Stimulated activated CD8-positive, alpha-beta memory T cell treated with anti-CD3 and anti-CD28 coated beads, Interleukin-15, amount 100 ng/mL, for 1 hour (primary cell): ENCODE results near the gene SLC17A1.

ENCODE experiments used
- DNase-seq: peaks from one replicate; pipeline ENCODE4 v3.0.0-alpha.2; 2020; ENCODE audit warnings: low read depth

The SLC17A1 gene, protein sequence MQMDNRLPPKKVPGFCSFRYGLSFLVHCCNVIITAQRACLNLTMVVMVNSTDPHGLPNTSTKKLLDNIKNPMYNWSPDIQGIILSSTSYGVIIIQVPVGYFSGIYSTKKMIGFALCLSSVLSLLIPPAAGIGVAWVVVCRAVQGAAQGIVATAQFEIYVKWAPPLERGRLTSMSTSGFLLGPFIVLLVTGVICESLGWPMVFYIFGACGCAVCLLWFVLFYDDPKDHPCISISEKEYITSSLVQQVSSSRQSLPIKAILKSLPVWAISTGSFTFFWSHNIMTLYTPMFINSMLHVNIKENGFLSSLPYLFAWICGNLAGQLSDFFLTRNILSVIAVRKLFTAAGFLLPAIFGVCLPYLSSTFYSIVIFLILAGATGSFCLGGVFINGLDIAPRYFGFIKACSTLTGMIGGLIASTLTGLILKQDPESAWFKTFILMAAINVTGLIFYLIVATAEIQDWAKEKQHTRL

DNA sequence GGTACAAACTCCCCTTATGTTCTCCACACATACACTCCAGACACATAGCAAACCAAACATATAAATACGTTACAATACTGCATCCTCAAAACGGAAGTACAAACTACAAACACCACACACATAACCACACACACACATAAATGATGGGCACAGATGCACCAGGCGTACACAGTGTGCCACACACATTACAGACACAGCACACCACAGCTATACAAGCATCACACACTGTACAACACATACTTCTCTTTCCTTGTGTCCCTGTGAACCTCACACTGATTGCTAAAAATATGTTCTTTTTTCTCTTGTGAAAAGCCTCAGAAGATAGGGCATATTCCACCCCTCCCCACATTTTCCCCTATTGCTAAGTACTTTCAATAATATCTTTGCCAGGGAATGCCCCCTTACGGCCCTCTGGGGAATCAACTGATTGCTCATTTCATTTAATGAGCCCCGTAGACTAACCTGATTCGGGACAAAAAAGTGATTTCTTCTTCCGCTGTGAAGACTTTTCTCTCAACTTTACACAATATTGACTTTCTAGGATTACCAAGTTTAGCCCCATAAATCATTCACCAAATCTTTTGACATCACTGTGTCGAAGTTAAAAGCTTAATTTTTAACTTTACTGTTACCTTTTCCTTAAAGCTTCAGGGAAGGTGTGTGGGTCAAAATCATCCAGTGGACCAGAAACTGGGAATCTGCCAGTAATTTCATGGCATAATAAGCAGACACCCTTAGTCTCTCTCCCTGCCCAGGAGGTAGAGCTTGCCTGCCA, at the start of gene SLC17A1:
SLC17A1 (minus strand) TSS at position 521 of the 775 bp plus-strand sequence. CDS start 1,495 bp downstream, outside the sequence.
- no peak for DNase-seq

- DNase-seq: no peak
Observed at GRCh38 chr6:25880601-25881000, 48.7 kb upstream of the SLC17A1 start.

GRCh38 chr6:25878721-25879322, 47.0 kb upstream of the SLC17A1 start:
- no peak for DNase-seq

DNA sequence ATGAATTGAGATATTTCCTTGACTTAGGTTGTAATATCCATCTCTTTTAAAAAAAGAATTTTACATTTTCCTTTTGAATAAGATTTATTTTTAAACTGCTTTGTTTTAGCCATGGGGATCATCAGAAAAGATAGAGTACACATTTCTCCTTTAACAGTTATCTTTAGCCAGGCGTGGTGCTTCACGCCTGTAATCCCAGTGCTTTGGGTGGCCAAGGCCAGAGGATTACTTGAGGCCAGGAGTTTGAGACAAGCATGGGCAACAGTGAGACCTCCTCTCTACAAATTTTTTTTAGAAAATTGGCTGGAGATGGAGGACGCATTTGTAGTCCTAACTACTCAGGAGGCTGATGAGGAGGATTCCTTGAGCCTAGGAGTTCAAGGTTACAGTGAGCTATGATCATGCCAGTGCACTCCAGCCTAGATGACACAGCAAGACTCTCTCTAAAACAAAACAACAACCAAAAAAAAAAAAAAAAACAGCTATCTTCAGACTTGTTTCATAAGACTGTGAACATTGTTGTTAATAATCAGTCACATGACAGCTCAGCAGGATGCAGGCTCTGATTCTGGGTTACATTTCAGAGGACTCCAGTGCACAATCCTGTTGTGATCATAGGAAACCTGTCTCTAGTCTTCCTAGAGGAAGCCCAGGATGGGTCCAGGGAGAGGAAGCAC, 44.2 kb upstream of the SLC17A1 start:
- no peak for DNase-seq

DNA sequence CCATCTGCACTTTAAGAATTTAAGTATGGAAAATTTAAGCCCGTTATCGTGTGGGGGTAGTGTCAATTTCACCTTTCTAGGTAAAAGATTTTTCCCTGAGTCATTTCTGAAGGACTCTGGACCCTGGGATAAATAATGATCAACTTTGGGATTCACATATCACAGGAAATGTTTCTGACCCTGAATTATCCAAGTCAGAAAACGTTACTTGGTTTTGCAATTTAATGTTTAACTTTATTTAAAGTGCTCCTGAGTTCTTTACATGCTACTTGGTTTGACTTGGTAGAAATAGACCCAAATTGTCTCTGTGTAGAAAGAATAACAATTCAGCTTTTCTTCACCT, 43.7 kb upstream of the SLC17A1 start:
- no peak for DNase-seq

DNA sequence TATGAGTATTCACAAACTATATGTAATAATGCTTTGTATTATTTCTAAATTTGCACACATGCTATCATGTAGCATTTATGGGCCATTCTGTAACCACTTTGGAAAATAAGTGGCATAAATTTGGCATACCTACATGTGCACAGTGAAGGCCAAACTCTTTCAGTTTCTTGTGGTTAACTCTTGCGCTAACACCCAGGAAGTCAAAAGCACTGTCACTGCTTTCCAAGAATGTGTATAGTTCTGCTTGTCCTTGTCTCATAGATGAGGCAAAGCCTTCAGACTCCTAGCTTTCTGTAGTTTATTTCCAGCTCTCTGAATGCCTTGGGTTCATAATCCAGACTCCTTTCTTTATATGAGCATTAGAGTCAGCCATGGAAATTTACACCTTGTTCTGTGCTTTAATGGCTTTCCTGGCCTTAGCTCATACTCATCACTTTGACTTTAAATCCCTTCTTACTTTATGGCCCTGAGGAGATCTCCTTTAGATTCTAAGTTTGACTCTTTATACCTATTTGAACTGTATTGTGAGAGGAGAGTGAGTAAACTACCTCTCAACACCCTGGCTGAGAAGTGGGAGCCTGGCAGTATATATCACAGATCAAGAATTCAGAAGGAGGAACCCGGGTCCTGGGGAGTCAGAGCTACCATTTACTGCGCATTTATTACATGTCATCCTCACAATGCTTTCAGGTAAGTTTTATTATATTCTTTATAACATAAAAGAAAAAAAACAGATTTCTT, 43.1 kb upstream of the SLC17A1 start:
- DNase-seq: no peak

- no peak for DNase-seq
Observed at GRCh38 chr6:25874118-25874517, 42.3 kb upstream of the SLC17A1 start, which contains the start of gene SLC17A3. SLC17A3 (minus strand) TSS chr6:25874243; CDS start chr6:25868387, 5,856 bp downstream.

DNA sequence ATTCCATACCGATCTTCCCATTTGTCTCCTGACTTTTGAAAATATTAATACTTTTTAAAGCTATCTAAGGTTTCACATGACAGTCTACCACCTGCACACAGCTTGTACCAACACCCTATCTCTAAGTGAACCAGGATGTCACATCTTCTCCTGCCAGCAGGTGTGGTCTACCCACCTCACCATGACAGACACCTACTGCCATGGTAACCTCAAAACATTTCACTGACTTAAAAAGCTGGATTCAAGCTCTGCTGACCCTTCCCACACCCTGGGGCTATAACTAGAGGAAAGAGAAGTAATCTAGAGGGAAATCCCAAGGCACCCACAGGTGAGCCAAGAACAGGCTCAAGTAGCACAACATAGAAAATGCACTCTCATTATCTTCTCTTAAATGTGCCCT, 41.0 kb upstream of the SLC17A1 start:
- no peak for DNase-seq

GRCh38 chr6:25869840-25870239, 38.0 kb upstream of the SLC17A1 start:
- no peak for DNase-seq

GRCh38 chr6:25868436-25869183, 36.8 kb upstream of the SLC17A1 start:
- no peak for DNase-seq

GRCh38 chr6:25866011-25866410, 34.2 kb upstream of the SLC17A1 start:
- no peak for DNase-seq

GRCh38 chr6:25863360-25863759, 31.5 kb upstream of the SLC17A1 start:
- DNase-seq: no peak

DNA sequence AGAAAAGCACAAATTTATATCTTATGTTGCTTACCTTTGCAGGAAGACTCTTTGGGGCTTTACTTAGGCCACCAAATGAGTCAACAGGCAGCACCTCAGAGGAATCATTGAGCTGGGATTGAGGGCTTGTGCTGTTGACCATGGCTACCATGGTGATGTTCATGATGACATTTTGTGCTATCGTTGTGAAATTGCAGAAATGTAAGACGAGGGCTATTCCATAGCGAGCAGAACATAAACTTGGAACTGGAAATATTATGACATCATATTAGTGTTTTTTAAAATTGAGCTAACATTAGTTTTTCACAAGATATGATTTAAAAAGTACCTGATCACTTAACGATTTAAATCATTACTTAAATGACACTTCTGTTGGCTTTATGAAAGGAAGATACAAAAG, 30.3 kb upstream of the SLC17A1 start:
- no peak for DNase-seq

DNA sequence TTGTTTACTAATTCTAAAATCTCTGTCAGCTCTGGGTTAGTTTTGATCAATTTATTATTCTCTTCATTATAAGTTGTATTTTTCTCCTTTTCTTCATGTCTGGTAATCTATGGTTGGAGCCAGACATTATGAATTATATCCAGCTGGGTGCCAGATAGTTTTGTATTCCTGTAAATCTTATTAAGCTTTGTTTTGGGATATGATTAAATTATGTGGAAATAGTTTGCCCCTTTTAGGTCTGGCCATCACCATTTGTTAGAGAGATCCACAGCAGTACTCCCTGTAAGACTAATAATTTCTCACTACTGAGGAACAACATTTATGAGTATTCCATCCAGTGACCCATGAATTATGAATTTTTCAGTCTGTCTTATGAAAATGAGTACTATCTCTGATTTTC, 20.9 kb upstream of the SLC17A1 start:
- DNase-seq: no peak

DNA sequence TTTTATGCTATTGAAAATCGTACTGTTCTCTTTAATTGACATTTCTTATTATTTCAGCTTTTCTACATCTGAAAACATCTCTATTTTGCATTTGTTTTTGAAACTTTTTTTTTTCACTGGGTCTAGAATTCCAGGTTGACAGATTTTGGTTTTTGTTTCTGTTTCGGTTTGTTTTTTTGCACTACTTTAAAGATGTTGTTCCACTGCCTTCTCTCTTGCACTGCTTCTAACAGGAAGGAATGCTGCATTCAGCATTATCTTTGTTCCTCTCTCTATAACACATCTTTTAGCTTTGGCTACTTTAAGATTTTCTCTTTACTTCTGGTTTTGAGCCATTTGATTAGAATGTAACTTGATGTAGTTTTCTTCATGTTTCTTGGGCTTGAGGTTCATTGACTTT, 20.1 kb upstream of the SLC17A1 start:
- no peak for DNase-seq

DNA sequence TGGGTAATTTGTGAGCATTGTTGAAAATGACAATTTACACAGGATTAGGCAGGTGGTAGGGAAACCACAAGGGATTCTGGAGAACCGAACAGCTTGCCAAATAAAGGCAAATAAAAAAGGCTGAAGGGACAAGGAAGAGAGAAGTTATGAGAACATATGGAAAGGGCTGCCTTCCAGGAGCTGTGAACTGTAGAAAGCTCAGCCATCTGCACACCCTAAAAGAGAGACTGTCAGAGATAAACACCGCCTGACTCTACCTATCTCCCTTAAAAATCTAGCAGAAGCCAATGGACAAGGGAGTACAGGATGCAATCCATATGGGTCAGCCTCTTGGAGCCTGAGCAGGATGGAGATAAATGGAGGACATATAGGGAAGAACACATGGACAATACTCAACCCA, 12.7 kb upstream of the SLC17A1 start:
- DNase-seq: no peak

DNA sequence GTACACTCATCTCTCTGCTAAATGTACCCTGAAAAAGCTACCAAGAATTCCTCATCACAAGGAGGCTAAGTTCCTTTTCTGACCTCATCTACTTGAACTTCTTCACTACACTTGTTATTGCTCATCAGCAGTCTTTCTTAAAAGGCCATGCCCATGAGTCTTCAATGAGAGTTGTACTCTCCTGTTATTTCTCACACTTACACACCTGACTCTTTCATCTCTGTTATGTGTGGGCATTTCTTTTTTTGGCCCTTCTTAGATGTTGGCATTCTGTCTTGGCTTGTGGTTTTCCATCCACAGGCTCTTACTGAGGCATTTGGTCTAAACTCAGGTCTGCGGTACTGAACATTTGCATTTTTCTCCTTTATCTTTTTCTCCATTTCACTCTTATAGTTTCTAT, 10.7 kb upstream of the SLC17A1 start:
- DNase-seq: no peak

DNA sequence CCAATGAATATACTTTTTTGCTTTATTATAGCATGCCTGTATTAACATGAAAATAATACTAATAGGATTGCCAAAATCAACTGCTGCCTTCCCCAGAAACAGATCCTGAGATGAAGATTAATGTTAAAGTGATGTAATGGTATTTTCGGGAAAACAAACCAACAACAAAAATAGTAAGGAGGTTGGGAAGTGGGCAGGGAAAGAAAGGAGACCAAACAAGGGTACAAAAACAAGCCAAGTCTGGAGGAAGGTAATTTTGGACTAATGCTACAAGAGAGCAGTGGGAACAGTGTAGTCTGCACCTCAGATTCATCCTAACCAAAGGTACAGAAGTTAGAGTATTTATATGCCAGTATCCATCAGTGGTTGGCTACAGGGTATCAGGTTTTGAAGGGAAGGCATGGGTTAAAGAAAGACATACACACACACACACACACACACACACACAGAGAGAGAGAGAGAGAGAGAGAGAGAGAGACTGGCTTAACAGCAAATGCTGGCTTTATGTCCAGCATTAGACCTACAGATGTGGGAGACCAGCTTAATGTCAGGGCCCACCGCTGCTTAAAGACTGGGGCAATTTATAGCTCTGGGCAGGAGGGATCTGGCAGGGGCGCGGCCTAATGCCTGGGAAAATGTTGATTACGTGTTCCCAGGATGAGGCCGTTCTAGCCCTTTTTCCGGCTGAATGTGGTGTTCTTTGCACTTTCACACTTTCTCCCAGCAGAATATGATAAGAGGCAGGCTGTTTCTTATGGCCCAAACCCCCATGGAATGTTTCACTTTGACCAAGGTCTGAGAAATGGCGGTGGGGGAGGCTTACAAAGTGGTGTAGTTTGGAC, 3.8 kb upstream of the SLC17A1 start:
- DNase-seq: no peak

DNA sequence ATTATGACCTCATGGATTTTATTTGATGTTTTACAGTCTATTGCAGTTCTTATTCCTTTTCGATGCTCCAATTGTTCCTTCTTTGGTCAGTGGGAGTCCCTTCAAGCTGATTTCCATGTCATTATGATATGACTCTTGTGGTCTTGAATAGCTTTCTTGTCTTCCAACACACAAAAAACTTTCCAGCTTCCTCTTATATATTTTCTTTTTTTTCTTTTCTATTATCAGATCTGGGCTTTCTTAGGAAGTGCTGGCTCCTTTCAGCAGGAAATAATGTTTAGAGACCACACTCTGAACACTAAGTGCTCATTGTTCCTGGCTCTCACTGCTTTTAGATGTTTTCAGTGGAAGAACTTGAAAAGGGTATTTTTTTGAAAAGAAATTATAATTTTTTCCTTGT, 3.1 kb upstream of the SLC17A1 start:
- no peak for DNase-seq

GRCh38 chr6:25833136-25833535, 1.3 kb upstream of the SLC17A1 start:
- DNase-seq: no peak
